ENCODE measurements around the gene KIAA0319L.

KIAA0319L gene

GRCh38 chr1:35518183-35518582 is 39.0 kb downstream of the KIAA0319L start:
- Histone ChIP-seq H3K4me2 (ENCODE audit: low read length, poor library complexity, severe bottlenecking) (no peak overlapping the region), H3K27me3 (ENCODE audit: control insufficient read depth in 1 of 2, insufficient read depth in 1 of 2, low read length in 2 of 2) (no peaks in the 10 kb centered on the region), H3K4me1 (ENCODE audit: control insufficient read depth, insufficient read depth, low read depth, low read length) (no peaks in the 10 kb centered on the region), H3K27ac (ENCODE audit: low read length, poor library complexity, severe bottlenecking) (no peak overlapping the region), H2BK5ac (ENCODE audit: low read depth, low read length, poor library complexity, severe bottlenecking) (no peak overlapping the region), H4K91ac (ENCODE audit: low read length) (no peak overlapping the region), H3K36me3 (ENCODE audit: control insufficient read depth in 1 of 2, insufficient read depth in 2 of 2, low read depth in 1 of 2, low read length in 2 of 2) (no peaks in the 10 kb centered on the region), H3K4ac (ENCODE audit: low read depth in 1 of 2, low read length in 2 of 2) (no peak overlapping the region), H2BK120ac (ENCODE audit: low read depth, low read length) (no peak overlapping the region), H3K9me3 (ENCODE audit: control insufficient read depth, low read length) (peaks cover 8% of the 10 kb centered on the region), H3K79me1 (replicated peaks; ENCODE audit: low read length, poor library complexity, severe bottlenecking) (peaks cover 14% of the 10 kb centered on the region), H3K14ac (ENCODE audit: low read length in 2 of 2) (no peak overlapping the region), H3K4me3 (ENCODE audit: insufficient read depth in 1 of 2, low read depth in 1 of 2, low read length in 2 of 2) (no peak overlapping the region), H3K18ac (ENCODE audit: low read depth in 1 of 2, low read length in 2 of 2) (no peak overlapping the region), H2BK15ac (ENCODE audit: low read depth, poor library complexity, severe bottlenecking) (no peak overlapping the region), H2BK12ac (ENCODE audit: low read length in 2 of 2) (no peak overlapping the region), H2AFZ (ENCODE audit: low read depth, low read length) (no peak overlapping the region), H4K8ac (ENCODE audit: low read length) (no peak overlapping the region), H3K23ac (ENCODE audit: low read length in 2 of 2) (no peak overlapping the region), H2AK5ac (ENCODE audit: low read length, severe bottlenecking) (no peak overlapping the region), H3K9ac (ENCODE audit: low read length) (no peak overlapping the region)
- DNase-seq: no peak
- 100% methylated on average over 2 of the region's 3 CpGs for WGBS

GRCh38 chr1:35511305-35511704 is 45.9 kb downstream of the KIAA0319L start:
- Histone ChIP-seq H2BK15ac (ENCODE audit: low read depth, poor library complexity, severe bottlenecking) (no peak overlapping the region), H4K8ac (ENCODE audit: low read length) (no peak overlapping the region), H2AFZ (ENCODE audit: low read depth, low read length) (no peak overlapping the region), H3K18ac (ENCODE audit: low read depth in 1 of 2, low read length in 2 of 2) (no peak overlapping the region), H4K91ac (ENCODE audit: low read length) (no peak overlapping the region), H3K4ac (ENCODE audit: low read depth in 1 of 2, low read length in 2 of 2) (no peak overlapping the region), H3K79me1 (replicated peaks; ENCODE audit: low read length, poor library complexity, severe bottlenecking) (peaks cover 35% of the 10 kb centered on the region), H3K4me3 (ENCODE audit: insufficient read depth in 1 of 2, low read depth in 1 of 2, low read length in 2 of 2) (no peak overlapping the region), H2BK5ac (ENCODE audit: low read depth, low read length, poor library complexity, severe bottlenecking) (no peak overlapping the region), H3K36me3 (ENCODE audit: control insufficient read depth in 1 of 2, insufficient read depth in 2 of 2, low read depth in 1 of 2, low read length in 2 of 2) (peaks cover 0 to 4% of the 10 kb centered on the region in 2 experiments), H3K27me3 (ENCODE audit: control insufficient read depth in 1 of 2, insufficient read depth in 1 of 2, low read length in 2 of 2) (no peaks in the 10 kb centered on the region), H3K9me3 (ENCODE audit: control insufficient read depth, low read length) (peaks cover 3% of the 10 kb centered on the region), H3K4me2 (ENCODE audit: low read length, poor library complexity, severe bottlenecking) (no peak overlapping the region), H2BK120ac (ENCODE audit: low read depth, low read length) (no peak overlapping the region), H2AK5ac (ENCODE audit: low read length, severe bottlenecking) (no peak overlapping the region), H3K23ac (ENCODE audit: low read length in 2 of 2) (no peak overlapping the region), H3K4me1 (ENCODE audit: control insufficient read depth, insufficient read depth, low read depth, low read length) (peaks cover 5% of the 10 kb centered on the region), H2BK12ac (ENCODE audit: low read length in 2 of 2) (no peak overlapping the region), H3K9ac (ENCODE audit: low read length) (no peak overlapping the region), H3K14ac (ENCODE audit: low read length in 2 of 2) (no peak overlapping the region), H3K27ac (ENCODE audit: low read length, poor library complexity, severe bottlenecking) (no peak overlapping the region)
- DNase-seq: no peak
- WGBS: 100% methylated on average over 1 of the region's 2 CpGs

- H3K9ac ChIP-seq (ENCODE audit: low read length): no peak overlapping the region
- no peak overlapping the region for H4K91ac ChIP-seq (ENCODE audit: low read length)
- H3K23ac ChIP-seq (ENCODE audit: low read length in 2 of 2): no peak overlapping the region
- no peak overlapping the region for H2BK12ac ChIP-seq (ENCODE audit: low read length in 2 of 2)
- no peak overlapping the region for H2BK120ac ChIP-seq (ENCODE audit: low read depth, low read length)
- no peak overlapping the region for H3K27ac ChIP-seq (ENCODE audit: low read length, poor library complexity, severe bottlenecking)
- H3K4me3 ChIP-seq (ENCODE audit: insufficient read depth in 1 of 2, low read depth in 1 of 2, low read length in 2 of 2): no peak overlapping the region
- peaks cover 34% of the 10 kb centered on the region for H3K79me1 ChIP-seq (replicated peaks; ENCODE audit: low read length, poor library complexity, severe bottlenecking)
- no peak overlapping the region for H2BK5ac ChIP-seq (ENCODE audit: low read depth, low read length, poor library complexity, severe bottlenecking)
- H3K4me1 ChIP-seq (ENCODE audit: control insufficient read depth, insufficient read depth, low read depth, low read length): peaks cover 5% of the 10 kb centered on the region
- no peak overlapping the region for H2AK5ac ChIP-seq (ENCODE audit: low read length, severe bottlenecking)
- peaks cover 0 to 4% of the 10 kb centered on the region in 2 experiments for H3K36me3 ChIP-seq (ENCODE audit: control insufficient read depth in 1 of 2, insufficient read depth in 2 of 2, low read depth in 1 of 2, low read length in 2 of 2)
- no peak overlapping the region for H3K14ac ChIP-seq (ENCODE audit: low read length in 2 of 2)
- H3K18ac ChIP-seq (ENCODE audit: low read depth in 1 of 2, low read length in 2 of 2): no peak overlapping the region
- H2BK15ac ChIP-seq (ENCODE audit: low read depth, poor library complexity, severe bottlenecking): no peak overlapping the region
- DNase-seq: no peak
- no peak overlapping the region for H4K8ac ChIP-seq (ENCODE audit: low read length)
- H2AFZ ChIP-seq (ENCODE audit: low read depth, low read length): no peak overlapping the region
- no peaks in the 10 kb centered on the region for H3K9me3 ChIP-seq (ENCODE audit: control insufficient read depth, low read length)
- no peak overlapping the region for H3K4ac ChIP-seq (ENCODE audit: low read depth in 1 of 2, low read length in 2 of 2)
- H3K27me3 ChIP-seq (ENCODE audit: control insufficient read depth in 1 of 2, insufficient read depth in 1 of 2, low read length in 2 of 2): no peaks in the 10 kb centered on the region
- WGBS: no CpG with 5 or more reads among the region's 3 CpGs
- no peak overlapping the region for H3K4me2 ChIP-seq (ENCODE audit: low read length, poor library complexity, severe bottlenecking)
Observed at GRCh38 chr1:35509558-35509957, 47.6 kb downstream of the KIAA0319L start.

- H3K27me3 ChIP-seq (ENCODE audit: control insufficient read depth in 1 of 2, insufficient read depth in 1 of 2, low read length in 2 of 2): no peaks in the 10 kb centered on the region
- no peak overlapping the region for H3K27ac ChIP-seq (ENCODE audit: low read length, poor library complexity, severe bottlenecking)
- H3K9ac ChIP-seq (ENCODE audit: low read length): no peak overlapping the region
- H4K8ac ChIP-seq (ENCODE audit: low read length): no peak overlapping the region
- no peak overlapping the region for H2BK120ac ChIP-seq (ENCODE audit: low read depth, low read length)
- H3K4me3 ChIP-seq (ENCODE audit: insufficient read depth in 1 of 2, low read depth in 1 of 2, low read length in 2 of 2): no peak overlapping the region
- no peak for DNase-seq
- no peak overlapping the region for H2AFZ ChIP-seq (ENCODE audit: low read depth, low read length)
- no peak overlapping the region for H3K18ac ChIP-seq (ENCODE audit: low read depth in 1 of 2, low read length in 2 of 2)
- no peak overlapping the region for H2BK15ac ChIP-seq (ENCODE audit: low read depth, poor library complexity, severe bottlenecking)
- H3K79me1 ChIP-seq (replicated peaks; ENCODE audit: low read length, poor library complexity, severe bottlenecking): peaks cover 33% of the 10 kb centered on the region
- no peak overlapping the region for H3K23ac ChIP-seq (ENCODE audit: low read length in 2 of 2)
- H4K91ac ChIP-seq (ENCODE audit: low read length): no peak overlapping the region
- H3K4me1 ChIP-seq (ENCODE audit: control insufficient read depth, insufficient read depth, low read depth, low read length): peaks cover 5% of the 10 kb centered on the region
- H2BK5ac ChIP-seq (ENCODE audit: low read depth, low read length, poor library complexity, severe bottlenecking): no peak overlapping the region
- no peaks in the 10 kb centered on the region for H3K9me3 ChIP-seq (ENCODE audit: control insufficient read depth, low read length)
- no peak overlapping the region for H2AK5ac ChIP-seq (ENCODE audit: low read length, severe bottlenecking)
- H3K4ac ChIP-seq (ENCODE audit: low read depth in 1 of 2, low read length in 2 of 2): no peak overlapping the region
- H2BK12ac ChIP-seq (ENCODE audit: low read length in 2 of 2): no peak overlapping the region
- no peak overlapping the region for H3K4me2 ChIP-seq (ENCODE audit: low read length, poor library complexity, severe bottlenecking)
- H3K14ac ChIP-seq (ENCODE audit: low read length in 2 of 2): no peak overlapping the region
- H3K36me3 ChIP-seq (ENCODE audit: control insufficient read depth in 1 of 2, insufficient read depth in 2 of 2, low read depth in 1 of 2, low read length in 2 of 2): peaks cover 0 to 4% of the 10 kb centered on the region in 2 experiments
Observed at GRCh38 chr1:35507947-35508346, 49.3 kb downstream of the KIAA0319L start.

Measured in mesenchymal stem cell (in vitro differentiated cells and primary cell).